ENCODE data around the gene SND1.
A peak's percentile ranks its signal among the peaks of the same experiment; 100 is the strongest.
"Not testable (repeated sequence)": the region's sequence is repeated elsewhere in the genome, so short reads cannot be mapped to it uniquely, and the experiment has no call there.

Gene SND1

DNA sequence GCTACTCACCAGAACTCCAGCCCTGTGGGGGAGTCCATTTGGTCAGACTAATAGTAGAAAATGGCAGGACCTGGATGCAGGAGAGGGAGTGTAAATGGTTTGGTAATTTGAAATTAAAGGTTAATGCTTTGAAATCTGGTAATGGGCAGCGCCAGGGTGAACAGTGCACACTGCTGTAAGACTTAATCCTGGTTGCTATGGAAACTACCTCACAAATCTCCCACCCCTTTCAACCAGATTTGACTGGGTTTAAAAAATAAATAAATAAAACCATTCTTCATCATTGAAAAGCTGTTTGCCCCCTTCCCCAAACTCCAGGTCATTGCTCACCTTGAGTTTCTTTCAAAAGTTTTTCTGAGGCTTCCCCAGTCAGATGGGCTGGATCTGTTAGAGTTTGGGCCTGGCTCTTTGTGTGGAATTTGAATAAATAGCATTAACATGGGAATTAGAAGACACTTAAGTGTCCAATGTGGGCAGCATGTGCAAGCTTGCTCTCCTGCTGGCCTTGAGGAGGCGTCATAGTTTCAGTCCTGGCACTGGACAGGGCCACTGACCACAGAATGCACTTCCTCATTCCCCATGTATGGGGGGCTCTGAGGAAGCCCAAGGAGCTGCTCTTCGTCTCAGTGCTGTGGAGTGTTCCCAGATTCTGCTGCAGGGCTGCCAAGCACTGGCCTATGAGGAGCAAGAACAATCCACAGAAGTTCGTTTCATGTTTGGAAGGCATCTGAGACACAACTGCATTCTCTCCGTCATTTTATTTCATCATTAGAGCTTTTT lies 288.6 kb downstream of the SND1 start:
- peak; percentile 49 for DNase-seq

GRCh38 chr7:127941476-127942210 lies 289.6 kb downstream of the SND1 start:
- no peak for DNase-seq

DNA sequence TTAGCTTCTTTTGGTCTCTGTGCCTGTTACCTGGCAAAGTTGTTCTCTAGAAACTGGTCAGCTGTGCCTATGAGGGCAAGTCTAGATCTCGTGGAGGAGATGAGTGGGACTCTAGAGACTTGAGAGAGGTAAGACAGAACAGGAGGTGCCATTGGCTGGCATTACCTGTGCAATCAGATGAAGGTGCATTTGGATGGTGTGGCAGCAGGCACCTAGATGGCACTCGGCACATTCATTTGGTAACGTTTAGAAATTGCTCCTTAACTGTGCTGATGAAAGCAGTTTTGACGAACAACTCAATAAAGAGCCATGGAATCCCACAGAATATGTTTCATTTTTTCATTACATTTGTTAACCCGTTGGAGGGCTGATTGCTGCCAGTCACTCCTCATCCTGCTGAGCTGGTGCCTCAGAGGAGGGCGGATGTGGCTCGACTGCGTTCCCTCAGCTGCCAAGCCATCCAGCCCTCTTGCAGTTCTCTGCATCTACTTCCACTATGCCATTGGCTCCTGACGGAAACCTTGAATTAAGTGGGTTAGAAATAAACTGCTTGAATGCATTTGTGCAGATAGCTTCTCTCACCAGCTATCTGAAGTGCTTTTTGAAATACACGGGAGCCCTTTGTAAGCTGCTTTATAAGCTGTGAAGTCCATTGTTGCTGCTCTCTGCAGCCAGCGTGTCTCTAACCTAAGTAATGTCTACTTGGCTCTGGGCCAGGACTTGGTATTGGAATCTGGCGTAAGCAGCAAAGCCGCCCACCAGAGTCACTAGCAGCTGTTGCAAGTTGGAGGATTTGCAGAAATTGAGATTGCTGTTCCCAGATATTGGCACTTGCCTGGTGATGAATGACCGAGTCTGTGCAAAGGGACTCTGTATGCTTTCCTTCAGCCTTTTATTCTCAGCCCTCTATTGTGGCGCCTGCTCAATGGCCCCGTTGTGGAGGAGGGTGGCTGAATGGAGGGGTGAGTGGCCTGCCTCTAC lies 291.8 kb downstream of the SND1 start:
- DNase-seq = peak; percentile 55

DNA sequence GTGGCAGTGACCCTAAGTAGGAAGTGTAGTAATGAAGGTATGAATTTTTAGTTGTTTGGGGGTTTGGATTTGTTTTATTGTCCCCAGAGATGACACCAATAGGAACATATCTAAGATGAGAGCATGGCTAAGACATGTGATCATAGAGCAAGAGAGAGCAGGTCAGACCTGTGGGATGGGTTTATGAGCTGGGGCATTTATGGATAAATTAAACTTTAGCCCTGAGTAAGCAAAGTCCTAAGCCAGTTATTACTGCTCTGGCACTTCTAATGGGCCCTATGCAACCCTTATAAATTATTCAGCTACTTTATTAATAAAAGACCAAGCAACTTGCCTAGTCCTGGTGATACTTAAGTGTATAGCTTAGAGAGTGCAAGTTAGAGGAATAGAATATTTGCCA lies 294.1 kb downstream of the SND1 start:
- no peak for DNase-seq

- DNase-seq = peak; percentile 45
Measured at GRCh38 chr7:127946847-127947246, 294.9 kb downstream of the SND1 start.

DNA sequence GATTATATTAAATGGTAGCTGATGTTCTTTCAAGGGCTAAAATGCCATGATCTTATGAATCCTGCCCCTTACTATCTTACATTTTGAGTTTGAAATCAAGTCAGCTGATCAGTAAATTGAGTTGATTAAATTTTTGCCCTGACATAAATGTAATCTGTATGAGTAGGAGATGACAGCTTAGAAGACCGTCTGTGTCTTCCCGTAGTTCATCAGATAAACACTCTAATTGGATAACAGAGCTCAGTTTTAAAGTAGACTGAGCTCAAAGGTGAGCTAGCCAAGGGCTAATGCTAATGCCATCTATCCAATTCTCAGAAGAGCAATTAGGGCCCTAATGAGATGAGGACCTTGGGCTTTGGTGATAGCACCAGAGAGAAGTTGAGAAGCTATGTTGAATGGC lies 296.3 kb downstream of the SND1 start:
- DNase-seq = no peak

DNA sequence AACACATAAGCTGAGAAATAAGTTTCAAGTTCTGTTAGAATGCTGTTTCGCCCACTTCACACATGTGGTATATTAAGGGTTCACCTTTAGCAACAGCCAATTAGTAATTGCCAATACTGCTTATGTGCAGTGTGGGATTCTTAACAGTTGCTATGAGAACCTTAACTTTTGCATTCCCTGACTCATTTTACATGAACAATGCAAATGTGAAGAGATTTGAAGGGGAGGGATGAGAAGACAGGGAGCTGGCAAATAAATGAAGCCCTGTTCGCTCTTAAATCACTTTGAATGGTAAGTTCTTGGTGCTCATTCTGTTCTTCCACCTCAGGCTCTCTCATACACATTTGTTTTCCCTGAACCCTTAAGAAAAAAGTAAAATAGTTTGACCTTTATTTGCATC lies 296.9 kb downstream of the SND1 start:
- DNase-seq = no peak

GRCh38 chr7:127949769-127950222 lies 297.8 kb downstream of the SND1 start:
- DNase-seq = no peak

DNA sequence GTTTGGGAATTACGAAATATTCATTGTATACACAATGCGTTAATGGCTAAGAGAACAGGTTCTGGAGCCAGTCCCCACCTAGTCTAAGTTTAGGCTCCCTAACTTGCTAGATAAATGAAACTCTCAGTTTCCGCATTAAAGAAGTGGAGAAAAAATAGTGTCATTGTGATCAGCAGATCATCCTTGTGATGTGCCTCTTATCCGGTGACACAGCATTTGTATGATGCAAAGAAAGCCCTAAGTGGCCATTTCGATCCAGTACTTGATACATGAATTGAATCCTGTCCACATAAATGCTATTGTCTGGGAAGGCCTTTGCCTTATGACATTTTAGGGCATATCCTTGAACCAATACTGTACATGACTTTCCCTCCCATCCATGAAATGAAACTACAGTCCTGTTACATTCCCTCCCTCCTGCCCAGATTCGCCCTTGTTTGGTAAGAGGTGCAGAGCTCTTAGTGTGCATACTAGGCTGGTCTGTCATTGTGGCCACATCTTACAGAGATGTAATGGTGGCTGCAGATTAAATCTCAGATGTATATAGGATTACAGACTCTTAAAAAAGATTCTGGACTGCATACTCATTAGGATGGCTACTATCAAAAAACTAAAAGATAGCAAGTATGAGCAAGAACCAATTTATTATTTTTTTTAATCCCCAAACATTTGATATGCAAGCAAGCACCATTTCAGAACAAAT lies 298.4 kb downstream of the SND1 start:
- no peak for DNase-seq

- no peak for DNase-seq
Measured at GRCh38 chr7:127953423-127954356, 301.7 kb downstream of the SND1 start.

- no peak for DNase-seq
Measured at GRCh38 chr7:127954357-127954748, 302.4 kb downstream of the SND1 start.

- DNase-seq = no peak
Measured at GRCh38 chr7:127955051-127955531, 303.1 kb downstream of the SND1 start.

DNA sequence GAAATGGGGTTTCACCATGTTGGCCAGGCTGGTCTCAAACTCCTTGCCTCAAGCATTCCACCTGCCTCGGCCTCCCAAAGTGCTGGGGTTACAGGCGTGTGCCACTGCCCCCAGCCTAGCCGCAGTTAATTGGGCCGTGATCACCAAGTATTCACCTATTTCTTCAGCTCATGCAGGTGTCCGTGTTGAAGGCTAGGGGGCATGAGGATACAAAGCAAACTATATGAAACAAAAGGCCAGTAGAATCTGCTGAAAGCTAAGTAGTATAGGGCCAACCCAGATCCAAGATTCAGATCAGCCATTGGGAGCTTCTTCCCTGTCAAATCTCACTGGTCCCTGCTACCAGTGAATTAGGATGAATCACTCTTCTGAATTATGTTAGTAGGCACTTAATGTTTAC lies 305.9 kb downstream of the SND1 start:
- no peak for DNase-seq

DNA sequence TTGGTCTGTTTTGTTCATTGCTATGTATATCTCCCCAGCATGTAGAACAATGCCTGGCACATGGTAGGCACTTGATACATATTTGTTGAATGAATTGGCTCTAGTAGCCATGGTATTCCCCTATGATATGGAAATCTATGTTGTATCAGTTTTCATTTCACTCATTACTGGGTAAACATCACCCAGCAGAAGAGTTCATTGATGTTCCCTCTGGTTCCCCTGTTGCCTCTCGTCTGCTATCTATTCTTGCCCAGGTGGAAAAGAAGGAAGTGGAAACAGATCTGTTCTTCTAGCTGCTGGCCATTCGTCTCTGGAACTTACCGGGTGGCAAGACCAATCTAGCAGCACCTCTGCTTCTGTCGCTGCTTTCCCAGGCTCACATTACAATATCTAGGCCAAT lies 307.8 kb downstream of the SND1 start:
- DNase-seq = no peak

DNA sequence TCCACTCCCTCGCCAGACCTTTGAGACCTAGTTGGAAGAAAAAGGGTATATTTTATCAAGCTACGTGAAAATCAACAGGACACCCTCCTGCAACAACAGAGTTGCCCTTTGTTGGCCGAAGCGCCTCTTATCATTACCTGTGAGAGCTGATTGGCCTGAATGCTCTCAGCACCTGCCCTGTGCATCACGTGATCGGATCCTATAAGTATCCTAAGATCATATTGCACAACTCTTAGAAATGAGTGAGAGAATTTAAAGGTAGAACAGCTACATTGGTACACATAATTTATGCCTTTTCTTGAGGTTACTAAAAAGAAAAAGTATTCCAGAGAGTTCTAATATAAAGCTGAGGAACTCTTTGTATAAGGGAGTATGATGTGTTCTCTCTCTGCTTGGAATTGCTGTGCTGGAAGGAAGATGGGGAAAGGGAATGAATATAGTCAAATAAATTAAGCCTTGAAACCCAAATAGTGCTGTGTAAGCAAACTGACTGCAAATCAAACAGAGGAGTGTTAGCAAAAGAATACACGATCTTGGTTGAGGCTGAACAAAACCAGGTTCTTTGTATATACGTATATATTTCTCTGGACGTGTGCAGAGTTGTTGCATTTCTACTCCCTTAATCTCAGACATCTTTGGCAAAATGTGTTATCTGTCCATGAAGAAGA lies 309.9 kb downstream of the SND1 start:
- no peak for DNase-seq

DNA sequence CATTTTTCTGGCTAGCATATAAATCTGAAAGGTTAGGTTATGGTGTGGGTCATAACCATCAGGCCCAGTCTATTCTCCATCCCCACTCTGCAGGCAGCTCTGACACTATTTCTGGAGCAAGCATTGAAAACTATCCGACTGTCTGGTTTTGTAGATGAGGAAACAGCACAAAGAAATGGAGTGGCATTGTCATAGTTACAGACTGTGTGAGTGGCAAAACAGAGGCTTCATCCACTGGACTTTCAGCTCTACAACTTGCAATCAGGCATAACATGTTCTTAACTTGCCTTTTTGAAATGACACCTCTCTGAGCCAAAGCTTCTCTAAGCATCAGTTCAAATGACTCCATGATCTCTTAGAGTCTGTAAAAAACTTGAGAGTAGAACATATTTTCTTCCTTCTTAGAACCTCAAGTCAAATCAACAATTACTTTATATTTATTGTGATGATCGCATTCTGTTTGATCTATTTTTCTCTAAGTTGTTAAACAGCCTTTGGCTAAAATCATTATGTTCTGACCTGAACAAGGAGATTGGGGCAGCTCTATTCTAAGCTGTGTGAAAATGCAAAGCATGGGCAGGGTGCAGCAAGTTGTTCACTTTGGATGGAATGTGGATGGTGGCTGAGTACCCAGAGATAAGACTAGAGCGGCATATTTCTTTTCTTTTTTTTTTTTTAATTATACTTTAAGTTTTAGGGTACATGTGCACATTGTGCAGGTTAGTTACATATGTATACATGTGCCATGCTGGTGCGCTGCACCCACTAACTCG lies 310.8 kb downstream of the SND1 start:
- DNase-seq = no peak

GRCh38 chr7:127963850-127964249 lies 311.9 kb downstream of the SND1 start:
- not testable (repeated sequence) for DNase-seq

DNA sequence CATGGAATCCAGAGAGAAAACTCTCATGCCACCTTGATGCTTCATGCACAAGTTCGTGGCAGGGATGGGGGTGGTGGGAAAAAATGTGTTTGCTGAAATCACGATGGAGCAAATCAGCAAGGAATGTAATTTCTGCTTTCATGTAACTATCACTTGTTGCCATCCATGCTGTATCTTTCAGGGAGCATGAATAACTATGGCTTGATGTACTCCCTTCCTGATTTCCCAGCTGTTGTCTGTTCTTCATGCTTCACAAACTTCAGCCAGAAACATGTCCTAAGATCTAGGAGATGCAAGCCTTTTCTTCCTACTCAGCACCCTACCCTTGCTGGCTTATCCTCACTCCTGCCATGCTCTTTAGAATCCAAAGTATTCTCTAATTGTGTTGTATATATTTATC lies 315.3 kb downstream of the SND1 start:
- DNase-seq = no peak

DNA sequence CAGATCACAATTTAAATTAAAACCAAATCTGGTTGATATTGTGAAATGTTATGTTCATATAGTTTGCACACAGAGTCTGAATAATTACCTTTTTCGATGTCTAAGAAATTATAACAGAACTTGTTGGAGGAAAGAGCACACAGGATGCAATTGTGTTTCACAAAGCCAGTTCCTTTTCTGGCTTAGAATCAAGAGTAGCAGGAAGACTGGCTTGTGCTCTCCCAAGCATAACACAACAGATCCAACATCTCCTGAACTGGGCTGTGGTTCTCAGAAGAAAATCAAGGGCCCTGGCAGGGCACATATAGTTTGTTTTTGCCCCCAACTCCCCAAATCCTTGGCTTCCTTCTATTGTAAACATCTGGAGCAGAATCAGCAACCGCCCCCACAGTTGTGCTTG lies 316.6 kb downstream of the SND1 start:
- DNase-seq = no peak

DNA sequence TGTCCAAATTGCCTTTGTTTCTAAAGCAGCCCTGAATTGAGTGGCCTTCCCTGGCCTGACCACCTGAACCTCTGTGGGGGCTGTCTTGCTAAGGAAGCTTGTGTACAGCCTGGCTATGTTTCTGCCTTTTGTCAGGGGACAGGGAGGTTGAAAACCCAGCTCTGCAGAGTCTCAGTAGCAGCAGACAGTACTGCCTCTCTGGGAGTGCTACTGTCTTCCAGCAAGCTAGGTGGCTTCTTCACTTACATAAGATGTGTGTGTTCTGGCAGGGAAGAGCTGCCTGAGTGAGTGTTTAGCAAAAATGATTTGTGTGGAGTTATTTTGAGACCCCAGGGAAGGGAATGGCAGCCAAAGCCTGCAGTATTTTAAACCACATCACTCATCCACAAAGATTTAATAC lies 321.8 kb downstream of the SND1 start:
- DNase-seq = no peak
